Measurements from ENCODE around the gene ATP6V0A4.

DNA sequence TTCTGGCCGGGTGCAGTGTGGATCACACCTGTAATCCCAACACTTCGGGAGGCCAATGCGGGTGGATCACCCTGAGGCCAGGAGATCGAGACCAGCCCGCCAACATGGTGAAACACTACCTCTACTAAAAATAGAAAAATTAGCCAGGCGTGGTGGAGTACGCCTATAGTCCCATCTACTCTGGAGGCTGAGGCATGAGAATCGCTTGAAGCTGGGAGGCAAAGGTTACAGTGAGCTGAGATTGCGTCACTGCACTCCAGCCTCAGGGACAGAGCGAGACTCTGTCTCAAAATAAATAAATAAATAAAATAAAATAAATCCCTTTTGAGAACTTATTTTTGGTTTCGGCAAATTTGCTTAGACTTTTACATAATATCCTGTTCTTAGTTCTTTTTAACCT lies 31.3 kb upstream of the ATP6V0A4 start:
- TF ChIP-seq, protein P1, sequence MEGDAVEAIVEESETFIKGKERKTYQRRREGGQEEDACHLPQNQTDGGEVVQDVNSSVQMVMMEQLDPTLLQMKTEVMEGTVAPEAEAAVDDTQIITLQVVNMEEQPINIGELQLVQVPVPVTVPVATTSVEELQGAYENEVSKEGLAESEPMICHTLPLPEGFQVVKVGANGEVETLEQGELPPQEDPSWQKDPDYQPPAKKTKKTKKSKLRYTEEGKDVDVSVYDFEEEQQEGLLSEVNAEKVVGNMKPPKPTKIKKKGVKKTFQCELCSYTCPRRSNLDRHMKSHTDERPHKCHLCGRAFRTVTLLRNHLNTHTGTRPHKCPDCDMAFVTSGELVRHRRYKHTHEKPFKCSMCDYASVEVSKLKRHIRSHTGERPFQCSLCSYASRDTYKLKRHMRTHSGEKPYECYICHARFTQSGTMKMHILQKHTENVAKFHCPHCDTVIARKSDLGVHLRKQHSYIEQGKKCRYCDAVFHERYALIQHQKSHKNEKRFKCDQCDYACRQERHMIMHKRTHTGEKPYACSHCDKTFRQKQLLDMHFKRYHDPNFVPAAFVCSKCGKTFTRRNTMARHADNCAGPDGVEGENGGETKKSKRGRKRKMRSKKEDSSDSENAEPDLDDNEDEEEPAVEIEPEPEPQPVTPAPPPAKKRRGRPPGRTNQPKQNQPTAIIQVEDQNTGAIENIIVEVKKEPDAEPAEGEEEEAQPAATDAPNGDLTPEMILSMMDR (IDR thresholded peaks at IDR 0.05; ENCODE audit: insufficient read depth, low read depth, low read length) = no peak
- no peak for TF ChIP-seq EZH2 (IDR thresholded peaks at IDR 0.05; ENCODE audit: insufficient read depth, low read length)

Measured in astrocyte (in vitro differentiated cells and primary cell).